Cardiac fibroblast (primary cell): ENCODE measurements around the gene RNF225.

Experiments used
- DNase-seq, 2 donors: peaks; one replicate each; pipeline versions ENCODE4 v3.0.0 to v3.0.0-alpha.2; 2010; ENCODE audit warnings: low read depth in 2 of 2
- H3K4me3 ChIP-seq, 2 donors: replicated peaks in 1 of 2; 1 replicate in 1 of 2; 2 replicates in 1 of 2; pipeline ENCODE4 v1.5.1; 2011; ENCODE audit warnings: low read depth in 2 of 2, low read length in 2 of 2, mild to moderate bottlenecking in 2 of 2, moderate library complexity in 1 of 2
- TF ChIP-seq, protein P1 (sequence below): IDR thresholded peaks from one replicate; pipeline ENCODE4 v1.5.1; 2011; ENCODE audit warnings: low read depth, mild to moderate bottlenecking, low read length, inconsistent platforms

Gene RNF225

DNA sequence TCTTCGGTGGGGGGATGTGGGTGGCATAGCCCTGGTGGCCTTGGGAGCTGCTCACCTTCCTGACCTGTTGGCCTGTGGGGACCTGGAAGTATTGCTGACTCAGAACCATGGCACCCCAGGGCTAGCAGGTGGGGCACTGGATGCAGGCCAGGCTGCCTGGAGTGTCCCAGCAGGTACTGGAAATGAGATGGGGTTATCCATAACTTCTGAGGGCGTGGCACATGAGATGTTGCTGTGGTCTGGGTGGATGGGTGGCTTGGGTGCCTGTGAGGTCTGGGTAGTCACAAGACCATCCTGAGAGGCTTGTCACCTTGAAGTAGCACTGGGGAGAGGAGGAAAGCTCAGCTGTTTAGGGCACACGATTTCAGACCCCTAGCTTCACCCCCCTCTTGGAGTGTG is 636 bp upstream of the RNF225 start:
- H3K4me3 ChIP-seq, result no peak overlapping the region
- TF ChIP-seq, protein P1, sequence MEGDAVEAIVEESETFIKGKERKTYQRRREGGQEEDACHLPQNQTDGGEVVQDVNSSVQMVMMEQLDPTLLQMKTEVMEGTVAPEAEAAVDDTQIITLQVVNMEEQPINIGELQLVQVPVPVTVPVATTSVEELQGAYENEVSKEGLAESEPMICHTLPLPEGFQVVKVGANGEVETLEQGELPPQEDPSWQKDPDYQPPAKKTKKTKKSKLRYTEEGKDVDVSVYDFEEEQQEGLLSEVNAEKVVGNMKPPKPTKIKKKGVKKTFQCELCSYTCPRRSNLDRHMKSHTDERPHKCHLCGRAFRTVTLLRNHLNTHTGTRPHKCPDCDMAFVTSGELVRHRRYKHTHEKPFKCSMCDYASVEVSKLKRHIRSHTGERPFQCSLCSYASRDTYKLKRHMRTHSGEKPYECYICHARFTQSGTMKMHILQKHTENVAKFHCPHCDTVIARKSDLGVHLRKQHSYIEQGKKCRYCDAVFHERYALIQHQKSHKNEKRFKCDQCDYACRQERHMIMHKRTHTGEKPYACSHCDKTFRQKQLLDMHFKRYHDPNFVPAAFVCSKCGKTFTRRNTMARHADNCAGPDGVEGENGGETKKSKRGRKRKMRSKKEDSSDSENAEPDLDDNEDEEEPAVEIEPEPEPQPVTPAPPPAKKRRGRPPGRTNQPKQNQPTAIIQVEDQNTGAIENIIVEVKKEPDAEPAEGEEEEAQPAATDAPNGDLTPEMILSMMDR, result no peak
- DNase-seq, result no peak

DNA sequence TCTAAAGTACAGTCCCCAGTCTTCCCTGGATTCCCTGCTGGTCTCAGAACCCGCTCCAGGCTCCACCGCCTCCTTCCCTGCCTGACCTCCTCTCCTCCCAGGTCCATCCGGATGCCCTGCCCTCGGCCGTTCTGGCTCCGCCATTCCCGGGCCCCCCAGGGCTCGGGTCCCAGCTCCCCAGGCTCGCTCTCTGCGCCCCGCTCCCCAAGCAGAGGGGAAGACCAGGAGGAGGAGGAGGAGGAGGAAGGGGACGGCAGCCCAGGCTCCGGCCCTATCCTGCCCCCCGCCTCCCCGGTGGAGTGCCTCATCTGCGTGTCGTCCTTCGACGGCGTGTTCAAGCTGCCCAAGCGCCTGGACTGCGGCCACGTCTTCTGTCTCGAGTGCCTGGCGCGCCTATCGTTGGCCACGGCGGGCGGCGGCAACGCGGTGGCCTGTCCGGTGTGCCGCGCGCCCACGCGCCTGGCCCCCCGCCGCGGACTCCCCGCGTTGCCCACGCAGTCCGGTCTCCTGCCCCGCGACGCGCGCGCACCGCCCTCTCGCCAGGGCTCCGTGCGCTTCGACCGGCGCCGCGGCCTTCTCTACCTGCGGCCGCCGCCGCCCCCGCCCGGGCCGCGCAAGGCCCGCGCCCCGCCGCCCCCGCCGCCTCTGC is 647 bp downstream of the RNF225 start:
- DNase-seq, result no peak
- no peak overlapping the region for H3K4me3 ChIP-seq
- TF ChIP-seq, protein P1, result no peak

DNA sequence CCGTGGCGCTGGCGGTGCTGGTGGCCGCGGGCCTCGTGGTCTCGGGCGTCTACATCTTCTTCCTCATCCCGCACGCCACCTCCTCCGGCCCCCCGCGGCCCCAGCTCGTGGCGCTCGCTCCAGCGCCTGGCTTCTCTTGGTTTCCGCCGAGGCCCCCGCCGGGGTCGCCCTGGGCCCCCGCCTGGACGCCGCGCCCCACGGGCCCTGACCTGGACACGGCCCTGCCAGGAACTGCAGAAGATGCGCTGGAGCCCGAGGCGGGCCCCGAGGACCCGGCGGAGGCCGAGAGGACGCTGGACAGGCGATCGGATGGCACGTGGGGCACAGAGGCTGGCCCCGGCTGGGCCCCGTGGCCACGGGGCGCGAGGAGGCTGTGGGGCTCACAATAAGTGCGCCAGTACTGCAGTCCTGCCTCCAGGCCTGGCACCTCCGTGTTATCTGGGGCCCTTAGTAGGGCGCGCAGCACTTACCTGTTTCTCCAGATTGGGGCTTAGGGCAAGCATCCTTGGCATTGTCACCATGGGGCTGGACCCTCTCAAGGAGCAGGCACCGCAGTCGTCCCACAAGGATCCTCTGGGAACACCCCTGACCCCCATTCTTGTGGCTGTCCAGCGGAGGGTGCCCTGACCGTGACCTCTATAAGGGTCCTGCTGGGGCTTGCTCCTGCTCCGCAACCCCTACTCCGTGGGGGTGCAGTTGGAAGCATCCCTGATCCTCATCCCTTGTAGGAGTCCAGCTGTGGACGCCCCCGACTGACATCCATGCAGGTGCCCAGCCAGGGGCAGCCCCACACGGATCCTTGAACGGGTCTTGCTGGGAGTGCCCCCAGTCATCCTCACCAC is 1.5 kb downstream of the RNF225 start:
- no peak for DNase-seq
- no peak overlapping the region for H3K4me3 ChIP-seq
- TF ChIP-seq, protein P1, result no peak

DNA sequence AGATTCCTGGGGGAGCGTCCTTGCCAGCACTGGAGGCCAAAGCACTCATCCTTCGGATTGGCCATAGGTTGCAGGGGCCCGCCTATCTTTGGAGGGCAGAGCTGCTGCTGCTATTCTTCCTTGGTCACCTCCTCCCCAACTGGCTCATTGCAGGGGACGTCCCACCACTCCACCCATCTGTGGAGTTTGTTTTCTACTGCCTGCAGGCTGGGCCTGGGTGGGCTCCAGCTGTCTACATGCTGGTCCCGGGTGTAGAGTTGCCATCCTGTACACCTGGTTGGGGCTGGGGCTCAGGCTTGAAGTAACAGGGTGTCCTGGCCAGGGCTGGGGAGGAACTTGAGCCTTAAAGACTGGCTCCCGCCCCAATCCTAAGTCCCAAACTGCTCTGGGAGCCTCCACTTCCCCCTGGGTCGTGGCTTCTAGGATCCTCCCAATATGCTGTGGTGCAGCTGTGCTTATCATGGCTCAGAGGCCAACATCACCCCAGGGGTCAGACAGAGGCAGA is 2.1 kb downstream of the RNF225 start:
- no peak for DNase-seq
- H3K4me3 ChIP-seq, result no peak overlapping the region
- TF ChIP-seq, protein P1, result no peak

DNA sequence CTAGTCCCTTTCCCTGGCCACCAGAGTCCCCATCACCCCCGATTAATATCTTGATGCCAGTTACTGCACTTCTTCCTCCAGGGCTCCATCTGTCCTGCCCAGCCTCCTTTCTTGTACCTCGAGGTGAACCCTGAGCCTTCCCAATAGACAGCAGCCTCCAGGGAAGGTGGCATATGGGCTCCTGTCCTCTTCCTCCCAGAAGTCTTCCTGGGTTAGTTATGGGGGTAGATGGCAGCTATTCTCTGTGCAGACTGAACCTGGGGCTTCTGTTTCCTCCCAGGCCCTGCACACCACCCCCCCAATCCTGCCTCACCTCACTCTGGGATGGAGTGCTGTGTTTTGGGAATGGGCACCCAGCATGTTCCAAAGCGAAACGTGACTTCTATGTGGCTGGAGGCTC is 2.6 kb downstream of the RNF225 start:
- no peak overlapping the region for H3K4me3 ChIP-seq
- DNase-seq, result no peak
- TF ChIP-seq, protein P1, result no peak

DNA sequence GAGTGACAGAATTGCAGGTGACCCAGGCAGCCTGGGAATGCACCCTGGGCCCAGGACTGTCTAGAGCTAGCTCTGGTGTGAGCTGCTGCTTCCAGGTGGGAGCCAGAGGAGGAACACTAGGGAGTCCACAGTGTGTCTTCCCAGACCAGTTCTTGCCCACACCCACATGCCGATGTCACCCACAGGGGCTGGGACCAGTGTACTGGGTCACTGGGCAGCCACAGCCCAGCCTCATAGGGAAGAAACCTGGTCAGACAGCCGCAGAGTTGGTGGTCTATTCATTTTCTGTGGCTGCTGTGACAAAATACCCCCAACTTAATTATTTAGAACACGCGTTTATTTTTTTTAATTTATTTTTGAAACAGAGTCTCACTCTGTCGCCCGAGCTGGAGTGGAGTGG is 3.1 kb downstream of the RNF225 start:
- H3K4me3 ChIP-seq, result no peak overlapping the region
- DNase-seq, result no peak
- TF ChIP-seq, protein P1, result no peak
